GM21423 (cell line): Measurements from ENCODE around the gene MYBPC2.

Source experiments
- ATAC-seq: cut with Tn5 transposase; IDR thresholded peaks from one replicate; pipeline ENCODE4 v1.9.1; 2021; ENCODE audit warnings: mild to moderate bottlenecking, moderate library complexity; ENCODE audit not compliant: unreplicated experiment

MYBPC2 gene

DNA sequence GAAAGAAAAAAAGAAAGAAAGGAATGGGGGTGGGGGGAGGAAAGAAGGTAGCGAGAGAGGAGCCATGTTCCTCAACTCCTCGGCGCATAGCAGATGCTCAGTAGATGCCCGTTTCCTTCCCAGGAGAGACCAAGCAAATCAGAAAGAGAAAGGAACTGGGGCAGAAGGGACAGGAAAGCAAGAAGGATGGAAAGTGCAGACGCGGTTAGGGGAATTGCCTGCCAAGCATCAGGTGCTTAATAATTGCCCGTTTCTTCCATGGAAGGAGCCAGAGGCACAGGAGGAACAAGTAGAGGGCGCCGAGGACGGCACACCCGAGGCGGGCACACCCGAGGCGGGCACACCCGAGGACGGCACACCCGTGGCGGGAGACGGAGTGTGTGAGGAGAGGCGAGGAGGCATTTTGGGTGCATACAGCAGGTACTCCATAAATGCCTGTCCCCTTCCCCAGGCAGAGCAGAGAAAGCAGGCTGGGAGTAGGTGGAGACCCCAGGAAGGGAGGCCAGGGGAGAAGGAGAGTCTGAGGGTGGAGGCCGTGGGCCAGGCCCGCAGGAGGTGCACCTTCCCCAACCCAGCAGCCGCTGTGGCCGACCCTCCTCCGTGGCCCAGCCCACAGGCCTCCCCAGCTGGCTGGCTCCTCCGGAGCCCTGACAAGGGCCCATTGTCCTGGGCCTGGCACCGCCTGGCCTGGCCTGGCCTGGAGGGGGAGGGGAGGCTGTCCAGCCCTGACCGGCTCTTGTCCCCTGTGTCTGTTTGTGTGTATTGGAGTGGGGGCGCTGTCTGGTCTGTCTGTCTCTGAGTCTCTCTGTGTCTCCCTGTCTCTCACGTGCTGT, 63.7 kb downstream of the MYBPC2 start:
- ATAC-seq: no peak

DNA sequence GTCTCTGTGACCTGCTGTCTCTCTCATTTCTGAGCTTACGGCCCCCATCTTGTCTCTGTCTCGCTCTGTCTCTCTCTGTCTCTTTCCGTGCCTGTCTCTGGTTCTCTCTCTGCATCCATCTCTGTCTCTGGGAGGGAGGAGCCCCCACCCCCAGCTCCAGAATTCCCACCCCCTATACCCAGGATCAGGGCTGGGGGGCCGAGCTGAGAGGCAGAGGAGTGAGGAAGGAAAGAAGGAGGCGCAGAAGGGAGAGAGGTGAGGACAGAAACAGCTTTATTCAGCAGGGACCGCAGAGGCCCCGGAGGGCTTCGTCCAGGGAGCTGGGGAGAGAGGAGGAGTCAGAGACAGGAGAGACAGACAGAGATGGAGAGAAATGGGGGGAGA, 64.3 kb downstream of the MYBPC2 start:
- ATAC-seq: no peak

- no peak for ATAC-seq
Observed at GRCh38 chr19:50498219-50499056, 65.7 kb downstream of the MYBPC2 start.

GRCh38 chr19:50500060-50500752, 67.5 kb downstream of the MYBPC2 start:
- no peak for ATAC-seq

DNA sequence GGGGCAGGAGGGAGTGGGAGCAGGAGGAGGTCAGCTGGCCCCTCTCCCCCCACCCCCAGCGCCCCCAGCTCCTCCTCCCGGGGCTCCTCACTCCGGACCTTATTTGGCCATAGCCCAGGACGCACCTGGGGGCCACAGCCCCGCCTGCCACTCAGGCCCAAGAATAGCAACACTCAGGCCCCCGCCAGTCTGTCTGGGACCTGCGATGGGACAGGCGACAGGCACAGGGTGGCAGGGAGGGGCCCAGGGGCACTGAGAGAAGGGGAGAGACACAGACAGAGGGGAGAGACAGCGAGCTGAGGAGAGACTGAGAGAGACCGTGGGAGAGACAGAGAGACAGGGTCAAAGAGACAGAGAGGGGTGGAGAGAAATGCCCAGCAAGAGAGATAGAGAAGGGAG, 68.1 kb downstream of the MYBPC2 start:
- ATAC-seq: no peak

- no peak for ATAC-seq
Observed at GRCh38 chr19:50501186-50501567, 68.5 kb downstream of the MYBPC2 start.

GRCh38 chr19:50501568-50502475, 69.1 kb downstream of the MYBPC2 start:
- ATAC-seq: no peak

DNA sequence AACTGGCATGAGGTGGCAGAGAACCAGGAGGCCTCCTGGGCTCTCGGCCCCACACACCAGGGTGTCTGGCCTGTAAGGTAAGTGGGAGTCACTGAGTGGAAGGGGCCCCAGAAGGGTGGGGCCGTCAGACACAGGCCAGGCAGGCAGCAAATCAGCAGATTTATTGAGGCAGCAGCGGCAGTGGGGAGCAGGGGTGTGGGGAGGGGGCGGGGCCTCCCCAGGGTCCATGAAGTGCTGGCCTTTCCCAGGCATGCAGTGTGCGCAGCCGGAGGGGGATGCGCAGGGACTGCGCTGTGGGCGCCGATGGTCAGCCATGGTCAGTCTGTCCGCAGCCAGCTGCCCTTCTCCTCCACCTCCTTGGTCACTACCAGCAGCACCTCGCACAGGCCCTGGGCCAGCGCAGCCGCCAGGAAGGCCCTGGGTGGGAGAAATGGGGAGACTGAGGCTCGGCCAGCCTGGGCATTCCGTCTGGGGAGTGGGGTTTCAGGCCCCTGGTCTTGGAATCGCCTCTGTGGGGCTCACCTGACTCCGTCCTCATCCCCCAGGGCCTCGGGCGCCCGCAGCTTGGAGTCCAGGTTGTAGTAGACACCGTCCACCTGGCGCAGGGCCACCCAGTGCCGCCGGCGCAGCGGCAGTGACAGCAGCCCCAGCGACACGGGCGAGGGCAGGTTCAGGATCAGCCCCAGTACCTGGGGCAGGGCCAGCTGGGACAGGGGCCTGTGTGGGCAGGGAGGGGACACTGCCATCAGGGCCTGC, 73.3 kb downstream of the MYBPC2 start:
- no peak for ATAC-seq

DNA sequence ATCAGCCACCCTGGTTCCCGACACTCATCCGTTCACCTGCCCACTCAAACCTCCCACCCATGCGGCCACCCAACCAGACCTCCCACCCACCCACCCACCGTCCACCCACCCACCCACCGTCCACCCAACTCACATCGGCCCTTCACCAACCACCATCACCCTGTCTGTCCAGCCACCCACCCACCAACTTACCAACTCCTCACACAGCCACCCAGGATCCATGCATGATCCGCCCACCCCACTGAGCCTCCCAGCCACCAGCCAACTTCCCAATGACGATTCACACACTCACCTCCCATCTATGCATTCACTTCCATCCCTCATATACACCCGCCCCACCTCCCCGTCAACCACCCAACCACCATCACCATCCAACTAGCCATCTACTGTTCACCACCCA, 74.0 kb downstream of the MYBPC2 start:
- no peak for ATAC-seq

GRCh38 chr19:50507376-50507775, 74.7 kb downstream of the MYBPC2 start:
- no peak for ATAC-seq

GRCh38 chr19:50508843-50509190, 76.1 kb downstream of the MYBPC2 start:
- ATAC-seq: no peak

DNA sequence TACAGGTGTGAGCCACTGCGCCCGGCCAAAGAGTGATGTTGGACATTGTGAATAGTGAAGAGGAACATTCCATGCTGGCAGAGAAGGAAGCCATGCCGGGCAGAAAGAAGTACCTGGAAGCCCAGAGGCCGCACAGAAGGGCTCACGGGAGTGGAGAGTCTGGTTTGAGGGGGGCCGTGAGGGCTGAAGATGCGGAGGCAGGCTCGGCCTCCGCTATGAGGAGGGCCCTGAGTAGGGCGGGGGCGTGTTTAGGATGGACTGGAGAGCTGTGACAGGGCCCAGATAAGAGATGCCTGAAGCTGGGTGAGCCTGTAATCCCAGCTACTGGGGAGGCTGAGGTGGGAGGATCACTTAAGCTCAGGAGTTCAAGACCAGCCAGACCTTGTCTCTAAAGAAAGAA, 76.7 kb downstream of the MYBPC2 start:
- no peak for ATAC-seq

GRCh38 chr19:50510121-50510670, 77.5 kb downstream of the MYBPC2 start:
- ATAC-seq: no peak

DNA sequence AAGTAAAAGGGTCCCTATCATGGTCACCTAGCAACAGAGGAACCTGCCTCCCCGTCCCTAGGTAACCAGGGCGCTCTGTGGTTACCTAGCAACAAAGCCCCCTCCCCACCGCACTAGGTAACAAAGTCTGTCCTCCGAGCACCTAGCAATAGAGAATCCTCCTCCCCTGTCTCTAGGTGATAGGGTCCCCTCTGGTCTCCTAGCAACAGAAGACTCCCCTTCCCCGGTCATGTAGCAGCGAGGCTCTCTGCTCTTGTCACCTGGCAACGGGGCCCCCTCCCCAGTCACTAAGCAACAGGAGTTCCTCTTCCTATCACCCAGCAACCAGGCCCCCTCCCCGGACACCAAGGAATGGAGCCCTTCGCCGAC, 78.0 kb downstream of the MYBPC2 start:
- ATAC-seq: no peak

DNA sequence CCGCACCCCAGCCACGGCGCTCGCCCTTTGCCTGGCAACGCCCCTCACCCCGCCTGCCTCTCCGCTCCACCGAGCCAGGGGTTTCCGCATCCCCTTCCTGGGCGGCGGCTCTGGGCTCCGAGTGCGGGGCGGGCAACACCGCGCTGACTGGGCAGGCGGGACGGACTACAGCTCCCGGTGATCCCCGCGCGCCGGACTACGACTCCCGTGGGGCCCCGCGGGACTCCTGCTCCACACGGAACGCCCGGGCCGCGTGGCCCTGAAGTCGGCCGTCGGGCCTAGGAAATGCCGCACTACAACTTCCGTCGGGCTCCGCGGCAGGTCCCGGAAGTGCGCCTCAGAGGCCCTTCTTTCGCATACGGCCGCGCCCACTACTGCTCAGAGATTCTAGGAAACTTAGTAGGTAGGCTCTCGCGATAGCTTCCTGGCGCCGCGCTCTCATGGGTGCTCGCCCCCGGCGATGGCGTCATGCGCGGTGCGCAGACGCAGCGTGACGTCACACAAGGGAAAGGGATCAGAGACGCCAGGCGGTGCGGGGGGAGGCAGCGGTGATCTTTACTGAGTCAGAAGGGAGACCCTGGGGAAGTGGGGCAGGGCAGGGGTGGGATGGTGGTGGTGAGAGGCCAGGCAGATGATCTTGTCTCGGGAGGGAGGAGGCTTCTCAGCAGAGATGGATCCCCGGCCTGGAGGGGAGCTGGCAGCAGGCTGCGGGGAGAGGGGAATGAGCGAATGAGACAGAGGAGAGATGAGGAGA, 78.6 kb downstream of the MYBPC2 start, which contains the start of gene JOSD2:
JOSD2 (minus strand) TSS at position 123 of the 754 bp plus-strand sequence. CDS start 760 bp downstream, outside the sequence.
- ATAC-seq: peak; percentile 82

DNA sequence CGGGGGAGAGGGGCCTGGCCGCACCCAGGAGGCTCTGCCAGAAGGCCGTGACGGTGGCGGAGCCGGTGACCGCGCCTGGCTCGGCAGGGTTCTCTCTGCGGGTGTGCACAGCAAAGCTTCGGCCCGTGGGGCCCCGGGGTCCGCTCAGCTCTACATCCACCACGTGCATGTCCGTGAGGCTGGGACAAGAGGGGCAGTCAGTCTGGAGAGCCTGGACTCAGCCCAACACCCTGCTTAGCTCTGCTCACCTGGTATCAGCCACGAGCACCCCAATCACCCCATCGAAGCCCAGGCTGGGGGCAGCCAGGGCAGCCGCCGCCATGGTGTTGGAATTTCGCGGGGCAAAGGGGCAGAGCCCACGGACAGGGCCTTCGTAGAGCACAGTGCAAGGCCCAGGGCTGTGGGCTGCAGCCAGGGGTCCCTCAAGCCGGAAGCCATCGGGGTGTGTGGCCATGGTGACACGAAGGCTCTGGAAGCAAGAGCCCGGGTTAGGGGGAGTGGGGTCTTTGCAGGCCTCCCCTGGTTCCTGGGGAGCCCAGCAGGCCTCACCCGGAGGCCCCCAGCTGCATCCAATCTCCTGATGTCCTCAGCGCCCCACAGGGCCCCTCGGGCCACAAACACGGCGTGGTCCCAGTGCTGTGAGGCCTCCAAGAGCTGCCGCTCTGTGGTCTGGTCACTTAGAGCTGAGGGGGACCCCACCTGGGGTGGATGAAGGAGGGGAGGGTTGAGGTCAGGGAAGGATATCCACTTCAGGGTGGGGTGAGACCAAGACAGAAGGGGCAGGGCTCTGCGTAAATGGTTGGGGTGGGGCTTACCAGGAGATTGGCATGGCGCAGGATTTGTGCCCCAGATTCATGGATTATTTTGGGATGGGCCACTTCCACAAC, 79.7 kb downstream of the MYBPC2 start:
- ATAC-seq: no peak

DNA sequence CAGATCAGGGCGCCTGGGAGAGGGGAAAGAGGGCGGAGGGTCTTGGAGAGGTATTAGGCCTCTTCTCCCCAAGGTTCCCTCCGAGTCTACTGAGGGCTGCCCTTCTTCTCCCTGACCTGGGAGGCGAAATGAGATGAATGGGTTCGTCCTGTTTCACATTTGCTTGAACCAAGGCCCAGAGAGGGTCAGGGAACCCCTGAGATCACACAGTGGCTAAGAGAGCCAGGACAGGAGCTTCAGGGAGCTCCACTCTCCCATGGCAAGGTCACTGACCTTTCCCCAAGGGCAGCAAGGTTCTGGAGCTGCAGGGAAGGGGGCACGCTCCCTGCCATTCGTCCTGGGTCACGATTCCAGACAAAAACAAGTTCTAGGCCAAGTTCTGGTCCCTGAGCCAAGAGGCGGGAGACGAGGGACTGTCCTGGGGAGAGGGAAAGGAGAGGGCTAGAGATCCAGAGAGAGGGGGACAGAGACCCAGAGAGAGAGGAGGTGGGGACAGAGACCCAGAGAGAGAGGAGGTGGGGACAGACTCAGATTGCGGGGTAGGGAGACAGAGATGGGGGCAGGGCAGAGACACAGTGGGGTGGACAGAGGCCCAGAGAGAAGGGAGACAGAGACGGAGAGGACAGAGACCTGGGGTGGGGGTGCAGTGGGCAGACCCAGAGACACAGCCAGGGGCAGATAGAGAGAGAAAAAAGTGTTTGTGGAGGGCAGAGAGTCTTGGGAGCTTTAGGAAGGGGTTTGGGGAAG, 80.5 kb downstream of the MYBPC2 start:
- no peak for ATAC-seq
